HT1080 (cell line): Measurements from ENCODE around the gene NCOR2. TPM values are rescaled to one million over a fixed set of nuclear protein-coding genes. Genes with fewer than 3 reads are reported as not detected.
A peak's percentile ranks its signal among the peaks of the same experiment; 100 is the strongest.

Experiments
- DNase-seq: peaks from one replicate; pipeline ENCODE4 v3.0.0-alpha.2; 2015; ENCODE audit warnings: low read depth
- total RNA-seq: library from RNA; depleted of rRNA; stranded (reverse); fragments of >200 nt; shearing (Covaris generic); gene quantifications from 2 replicates; pipeline ENCODE4 v1.2.3, GENCODE V29; 2014

Gene NCOR2
- total RNA-seq, 1 experiment from 2014 or later, result 57.4 TPM

GRCh38 chr12:124531281-124531745 lies 36.1 kb downstream of the NCOR2 start:
- DNase-seq, result no peak

GRCh38 chr12:124530637-124531263 lies 36.7 kb downstream of the NCOR2 start:
- no peak for DNase-seq

- no peak for DNase-seq
These were observed 37.7 kb downstream of the NCOR2 start for GRCh38 chr12:124529565-124530276.

DNA sequence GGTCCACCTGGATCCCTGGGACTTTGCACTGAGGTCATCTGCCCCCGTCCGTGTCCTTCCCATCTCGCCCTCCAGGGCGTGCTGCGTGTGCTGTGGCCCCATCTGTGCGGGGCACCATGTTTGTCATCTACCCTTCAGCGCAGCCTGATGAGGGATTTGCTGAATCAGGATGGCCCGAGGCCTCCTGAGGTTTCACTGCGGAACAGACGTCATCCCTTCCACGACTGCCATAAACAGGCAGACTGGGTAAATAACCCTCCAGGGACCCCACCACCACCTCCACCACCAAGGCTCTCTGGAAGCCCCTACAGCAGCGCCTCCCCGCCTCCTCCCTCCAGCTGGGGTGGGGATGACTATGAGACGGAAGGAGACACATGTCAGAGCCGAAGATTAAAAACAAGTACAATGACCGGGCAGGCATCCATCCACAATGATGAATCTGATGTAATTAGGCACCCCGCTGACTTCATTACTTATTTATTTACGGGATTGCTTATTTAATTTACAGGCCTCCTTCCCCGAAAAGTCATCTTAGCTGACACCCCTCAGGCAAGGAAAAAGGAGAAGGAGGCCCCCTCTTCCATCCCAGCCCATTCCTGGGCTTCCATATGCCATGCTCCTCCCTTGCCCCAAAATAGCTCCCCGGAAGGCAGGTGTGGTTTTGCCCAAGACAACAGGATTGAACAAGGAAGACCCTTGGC lies 39.4 kb downstream of the NCOR2 start:
- DNase-seq, result no peak

DNA sequence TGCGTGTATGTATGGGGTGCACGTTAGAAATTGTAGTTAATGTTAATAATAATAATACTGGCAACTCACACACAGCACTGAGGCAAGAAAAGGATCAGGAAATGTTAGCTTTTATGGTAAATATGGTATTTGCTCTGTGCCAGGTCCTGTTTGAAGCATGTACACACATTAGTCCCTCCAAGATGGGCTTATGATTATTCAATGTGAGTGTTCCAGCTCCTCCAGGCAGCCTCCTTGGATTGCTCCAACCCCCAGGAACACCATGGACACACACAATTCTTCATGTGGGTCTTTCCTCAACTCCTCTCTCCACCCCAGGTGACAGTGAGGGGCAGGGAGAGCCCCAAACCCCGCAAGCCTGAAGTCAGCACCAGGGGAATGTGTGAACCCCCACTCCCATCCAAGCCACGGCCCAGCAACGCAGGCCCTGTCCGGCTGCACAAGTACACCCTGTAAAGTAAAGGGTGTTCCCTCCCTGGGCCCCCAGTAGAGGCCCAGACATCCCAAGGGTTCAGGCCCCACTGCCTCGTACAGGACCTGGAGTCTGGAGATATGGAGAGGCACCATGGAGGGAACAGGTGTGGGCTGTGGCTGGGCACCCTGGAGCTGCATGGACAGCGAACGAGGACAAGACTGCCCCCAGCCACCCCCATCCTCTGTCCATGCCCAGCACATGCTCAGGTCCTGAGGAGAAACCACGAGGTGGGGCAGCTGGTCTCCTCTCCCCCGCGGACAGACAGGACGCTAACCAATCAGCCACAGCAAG lies 41.3 kb downstream of the NCOR2 start:
- no peak for DNase-seq

DNA sequence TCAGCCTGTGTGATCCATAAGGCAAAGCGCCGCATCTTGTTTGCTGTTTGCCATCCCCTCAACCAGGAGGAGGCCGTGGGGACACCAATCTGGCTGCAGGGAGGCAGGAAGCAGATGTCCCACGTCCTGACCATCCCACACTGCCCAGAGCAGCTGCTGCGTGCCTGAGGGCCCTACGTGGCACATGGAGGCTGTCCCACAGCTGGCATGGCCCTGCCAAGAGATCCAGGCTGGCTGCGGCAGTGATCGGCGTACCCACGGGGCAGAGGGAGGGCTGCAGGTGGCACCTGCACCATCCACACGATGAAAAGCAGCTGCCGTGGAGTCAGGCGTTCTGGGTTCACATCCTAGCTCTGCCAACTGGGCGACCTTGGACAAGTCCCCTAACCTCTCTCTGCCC lies 42.0 kb downstream of the NCOR2 start:
- DNase-seq, result no peak

DNA sequence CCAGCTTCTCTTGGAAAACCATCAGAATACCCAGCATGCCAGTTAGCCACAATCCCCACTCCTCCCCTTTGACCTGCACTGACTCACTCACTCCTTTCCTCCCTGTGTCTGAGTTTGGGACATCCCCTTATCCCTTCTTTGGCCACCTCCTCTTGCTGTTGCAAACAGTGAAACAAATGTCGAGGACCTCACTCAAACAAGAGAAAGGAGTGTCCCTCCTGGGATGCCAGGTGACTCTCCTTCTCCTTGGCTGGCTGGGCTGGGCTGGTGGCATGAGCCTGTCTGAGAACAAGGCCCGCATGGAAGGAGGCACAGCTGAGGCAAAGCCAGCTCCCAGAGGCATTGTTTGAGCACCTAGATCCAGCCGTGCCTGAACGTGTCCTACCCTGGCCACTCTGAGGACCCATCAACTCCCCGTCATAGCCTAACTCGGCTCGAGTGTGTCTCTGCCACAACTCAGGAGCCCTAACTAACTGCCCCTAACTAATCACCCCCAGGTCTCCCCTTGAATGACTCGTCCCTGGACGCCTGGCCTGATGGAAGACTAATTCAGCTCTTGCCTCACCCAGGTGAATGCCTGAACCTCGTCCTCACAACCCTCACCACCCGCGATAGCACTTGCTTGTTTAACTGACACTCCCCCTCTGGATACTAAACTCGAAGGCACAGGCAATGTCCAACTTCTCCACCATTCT lies 43.0 kb downstream of the NCOR2 start:
- DNase-seq, result peak; percentile 54

- no peak for DNase-seq
These were observed 44.3 kb downstream of the NCOR2 start for GRCh38 chr12:124523071-124523470.

- DNase-seq, result no peak
These were observed 46.5 kb downstream of the NCOR2 start for GRCh38 chr12:124520907-124521306.

DNA sequence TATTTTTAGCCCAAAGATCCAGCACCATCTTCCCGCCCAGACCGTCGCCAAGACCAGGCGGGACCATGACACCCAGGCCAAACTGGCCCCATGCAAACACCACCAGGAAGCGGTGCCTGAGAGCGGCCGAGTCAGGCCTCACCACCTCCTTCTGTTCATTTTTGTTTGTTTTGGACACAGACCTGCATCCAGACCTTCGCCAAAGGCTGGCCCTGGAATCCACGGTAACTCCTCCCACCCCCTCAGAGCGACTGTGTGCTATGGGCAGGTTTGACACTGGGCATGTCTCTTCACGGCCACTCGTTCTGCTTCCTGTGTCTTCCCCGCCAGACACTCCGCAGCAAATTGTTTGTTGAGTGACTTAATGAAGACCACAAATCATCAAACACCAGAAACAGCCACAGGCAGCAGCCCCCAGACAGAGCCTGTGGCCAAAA lies 47.1 kb downstream of the NCOR2 start:
- DNase-seq, result no peak

DNA sequence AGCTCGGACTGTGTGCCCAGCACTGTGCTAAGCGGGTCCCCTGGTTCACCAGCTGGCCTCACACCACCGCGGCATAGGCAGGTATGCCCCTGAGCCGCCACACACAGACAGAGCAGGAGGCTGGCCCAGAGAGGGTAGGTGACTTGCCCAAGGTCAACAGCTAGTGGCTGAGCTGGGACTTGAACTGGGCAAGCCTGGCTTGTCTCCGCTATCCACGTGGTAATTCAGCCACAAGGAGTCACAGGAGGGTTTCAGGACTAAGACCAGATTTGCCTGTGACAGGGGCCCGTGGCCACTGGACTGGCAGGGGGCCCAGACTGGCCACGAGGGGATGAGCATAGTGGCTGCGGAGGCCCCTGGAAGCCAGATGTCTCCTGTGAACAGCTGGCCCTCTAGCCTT lies 47.7 kb downstream of the NCOR2 start:
- no peak for DNase-seq

DNA sequence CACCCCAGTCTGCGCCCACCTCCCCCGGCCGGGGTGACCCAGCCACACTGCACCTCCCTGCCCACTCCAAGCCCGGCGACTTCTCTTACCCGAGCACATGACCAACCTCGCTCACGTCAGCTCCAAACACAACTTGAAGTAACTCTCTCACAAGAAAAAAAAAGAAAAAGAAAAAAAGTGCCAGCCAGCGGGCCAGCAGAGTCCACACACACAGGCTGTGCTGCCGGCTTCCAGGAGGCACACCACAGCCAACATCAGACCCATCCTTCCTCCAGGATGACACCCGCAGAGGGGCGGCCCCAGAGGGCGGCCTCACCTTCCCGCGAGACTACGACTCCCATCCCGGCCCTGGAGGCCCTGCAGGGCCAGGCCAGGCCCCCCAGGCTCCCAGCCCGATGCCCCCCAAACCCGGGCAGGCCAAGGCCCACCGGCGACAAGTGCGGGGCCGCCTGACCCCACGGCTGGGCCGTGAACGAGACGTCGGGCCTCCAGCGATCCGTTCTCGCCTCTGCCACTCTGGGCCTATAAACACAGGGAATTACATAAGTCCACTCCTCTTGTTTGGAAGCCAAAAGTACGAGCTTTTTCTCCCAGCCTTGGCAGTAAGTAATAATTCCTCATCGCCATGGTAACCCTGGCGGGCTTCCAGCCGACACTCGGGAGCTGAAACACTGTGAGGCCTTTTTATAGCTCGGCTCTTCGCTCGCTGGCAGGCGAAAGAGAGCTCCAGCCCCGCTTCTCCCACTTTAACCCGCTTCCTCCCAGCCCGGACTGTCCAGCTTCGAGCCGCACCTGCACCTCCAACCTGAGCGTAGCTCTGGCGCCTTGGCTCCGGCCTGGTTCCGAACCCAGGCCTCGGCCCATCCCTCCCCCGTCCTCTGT lies 49.1 kb downstream of the NCOR2 start:
- DNase-seq, result peak; percentile 96
